CD4-positive, alpha-beta T cell (primary cell): Measurements from ENCODE around the gene MRGPRD. TPM values are rescaled to one million over a fixed set of nuclear protein-coding genes. Genes with fewer than 3 reads are reported as not detected.

ENCODE experiments used
- ATAC-seq: fragments of 200-7000 bp; cut with Tn5 transposase; one replicate; pipeline ENCODE4 v1.10.0; 2022; ENCODE audit warnings: mild to moderate bottlenecking; ENCODE audit not compliant: poor library complexity
- CTCF ChIA-PET: fragments of 350-600 bp; sonication (Branson Sonifier 250); formaldehyde crosslinking; loops from one replicate; lab custom pipeline; 2021; ENCODE audit warnings: antibody characterized with exemption, inconsistent platforms; lab: Charles Lee
- POLR2A ChIA-PET: fragments of 350-600 bp; sonication (Branson Sonifier 250); formaldehyde crosslinking; loops from one replicate; lab custom pipeline; 2021; ENCODE audit warnings: antibody characterized with exemption, inconsistent platforms; lab: Charles Lee
- DNase-seq, 14 experiments: peaks; one replicate each; pipeline ENCODE4 v3.0.0-alpha.2; 2013 to 2020; ENCODE audit warnings: mixed read lengths in 2 of 14
- H3K27ac ChIP-seq, 2 donors: one replicate each; pipeline versions ENCODE4 v1.5.1 to v1.7.0; 2013; ENCODE audit warnings: low read length in 2 of 2, low read depth in 1 of 2, mild to moderate bottlenecking in 1 of 2
- H3K27me3 ChIP-seq, 2 experiments: 1 replicate in 1 of 2; 2 replicates in 1 of 2; pipeline versions ENCODE4 v1.6.1 to v1.7.0; 2013; ENCODE audit warnings: low read length in 2 of 2, control low read depth in 1 of 2, mild to moderate bottlenecking in 1 of 2, moderate library complexity in 1 of 2; ENCODE audit not compliant: insufficient read depth in 2 of 2, control insufficient read depth in 1 of 2
- H3K36me3 ChIP-seq: one replicate; pipeline ENCODE4 v1.6.1; 2013; ENCODE audit warnings: low read length, control low read depth; ENCODE audit not compliant: insufficient read depth
- H3K4me1 ChIP-seq: one replicate; pipeline ENCODE4 v1.6.1; 2013; ENCODE audit warnings: low read length, control low read depth; ENCODE audit not compliant: insufficient read depth
- H3K4me3 ChIP-seq: one replicate; pipeline ENCODE4 v1.5.1; 2013; ENCODE audit warnings: mild to moderate bottlenecking, low read length, moderate library complexity
- H3K9me3 ChIP-seq, 2 experiments: 1 replicate in 1 of 2; 2 replicates in 1 of 2; pipeline versions ENCODE4 v1.6.1 to v1.7.0; 2013; ENCODE audit warnings: low read length in 2 of 2, mild to moderate bottlenecking in 2 of 2, control low read depth in 1 of 2, moderate library complexity in 1 of 2; ENCODE audit not compliant: control insufficient read depth in 1 of 2, insufficient read depth in 1 of 2
- H3K27ac Mint-ChIP-seq: one replicate; pipeline ENCODE4 v1.8.0; 2020; ENCODE audit warnings: mixed read lengths
- H3K27me3 Mint-ChIP-seq: one replicate; pipeline ENCODE4 v1.8.0; 2021; ENCODE audit warnings: mixed read lengths
- H3K36me3 Mint-ChIP-seq: one replicate; pipeline ENCODE4 v1.8.0; 2021; ENCODE audit warnings: low read depth, mixed read lengths
- H3K4me1 Mint-ChIP-seq: one replicate; pipeline ENCODE4 v1.8.0; 2021; ENCODE audit warnings: low read depth, mixed read lengths
- H3K4me3 Mint-ChIP-seq: one replicate; pipeline ENCODE4 v1.8.0; 2020; ENCODE audit warnings: mild to moderate bottlenecking, mixed read lengths
- H3K9me3 Mint-ChIP-seq: one replicate; pipeline ENCODE4 v1.8.0; 2020; ENCODE audit warnings: mixed read lengths
- CTCF ChIP-seq: fragments of 200-600 bp; IDR thresholded peaks from one replicate; pipeline ENCODE4 v1.8.0; 2022; ENCODE audit warnings: antibody characterized with exemption, mild to moderate bottlenecking
- intact Hi-C, 2 experiments: fragments of 100-400 bp; cut with DNase I in 1 of 2; cut with micrococcal nuclease in 1 of 2; formaldehyde crosslinking; loops; one replicate each; pipeline versions ENCODE4 v1.15.1 to v1.9.0; 2023 to 2025; cut with DNase I, micrococcal nuclease
- total RNA-seq, 174 experiments: library from RNA in 2 of 174; stranded (reverse) in 2 of 174; gene quantifications; one replicate each; pipeline ENCODE4 v1.2.3 and lab custom pipeline; 2021 to 2026

Gene MRGPRD
- total RNA-seq, 2 experiments from 2014 or later, result not detected

GRCh38 chr11:69002110-69002569, 21.4 kb upstream of the MRGPRD start:
- Histone ChIP-seq H3K4me3 (no peak overlapping the region), H3K4me1 (no peaks in the 10 kb centered on the region), H3K27me3 (peaks cover 0 to 4% of the 10 kb centered on the region in 2 experiments), H3K36me3 (no peaks in the 10 kb centered on the region), H3K27ac (no peak overlapping the region), H3K9me3 (peaks cover 0 to 9% of the 10 kb centered on the region in 2 experiments)
- Mint-ChIP-seq H3K9me3 (no peaks in the 10 kb centered on the region), H3K27me3 (peaks cover 5% of the 10 kb centered on the region), H3K4me1 (no peaks in the 10 kb centered on the region), H3K4me3 (no peak overlapping the region), H3K27ac (no peak overlapping the region), H3K36me3 (no peaks in the 10 kb centered on the region)
- ATAC-seq (no peak), DNase-seq (no peak)
- CTCF ChIA-PET, result interaction anchor here (1.1 kb wide), 1 partner anchor 52 kb away, joined by 3 read pairs; no protein-coding TSS in a partner anchor
- no peak for TF ChIP-seq CTCF
- intact Hi-C loops, result no loop called here
- POLR2A ChIA-PET, result no interaction called here

- no peak overlapping the region for H3K4me3 ChIP-seq
- H3K27me3 ChIP-seq, result no peaks in the 10 kb centered on the region
- Mint-ChIP-seq H3K4me3 (no peak overlapping the region), H3K9me3 (no peaks in the 10 kb centered on the region), H3K36me3 (no peaks in the 10 kb centered on the region), H3K27ac (no peak overlapping the region), H3K27me3 (peaks cover 5% of the 10 kb centered on the region), H3K4me1 (no peaks in the 10 kb centered on the region)
- POLR2A ChIA-PET, result no interaction called here
- no peaks in the 10 kb centered on the region for H3K4me1 ChIP-seq
- intact Hi-C loops, result no loop called here
- H3K36me3 ChIP-seq, result no peaks in the 10 kb centered on the region
- peaks cover 0 to 9% of the 10 kb centered on the region in 2 experiments for H3K9me3 ChIP-seq
- H3K27ac ChIP-seq, result no peak overlapping the region
- DNase-seq, result peak in 1 of 14 experiments; percentile 12
- ATAC-seq, result no peak
- CTCF ChIA-PET, result interaction anchor here (1.1 kb wide), 1 partner anchor 51 kb away, joined by 3 read pairs; no protein-coding TSS in a partner anchor
- TF ChIP-seq CTCF, result no peak
These were observed 20.7 kb upstream of the MRGPRD start for GRCh38 chr11:69001243-69002081.

DNA sequence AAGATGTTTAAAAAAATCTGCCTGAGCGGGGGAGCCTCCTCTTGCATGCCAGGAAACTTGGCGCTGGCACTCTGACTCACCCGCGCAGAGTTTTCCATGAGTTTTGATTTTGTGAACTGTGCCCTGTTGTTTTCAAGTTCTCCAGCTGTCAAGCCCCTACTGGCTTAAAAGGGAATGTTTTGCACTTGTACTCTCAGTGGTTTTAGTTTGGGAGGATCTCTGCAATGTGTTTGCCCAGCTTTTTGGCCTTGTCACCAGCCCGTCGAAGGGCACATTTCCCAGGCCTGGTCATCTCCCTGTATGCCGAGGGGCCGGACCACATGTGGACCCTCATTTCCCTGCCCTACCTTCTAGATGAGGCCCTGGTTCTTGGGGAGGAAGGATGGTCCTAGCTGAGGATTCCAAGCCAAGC, 20.1 kb upstream of the MRGPRD start:
- no peaks in the 10 kb centered on the region for H3K4me1 Mint-ChIP-seq
- Histone ChIP-seq H3K4me1 (no peaks in the 10 kb centered on the region), H3K36me3 (no peaks in the 10 kb centered on the region), H3K9me3 (peaks cover 0 to 9% of the 10 kb centered on the region in 2 experiments), H3K27ac (no peak overlapping the region), H3K4me3 (no peak overlapping the region), H3K27me3 (peaks cover 0 to 2% of the 10 kb centered on the region in 2 experiments)
- H3K27ac Mint-ChIP-seq, result no peak overlapping the region
- DNase-seq, result no peak
- POLR2A ChIA-PET, result no interaction called here
- CTCF ChIA-PET, result interaction anchor here (1.1 kb wide), 1 partner anchor 51 kb away, joined by 3 read pairs; no protein-coding TSS in a partner anchor
- no peaks in the 10 kb centered on the region for H3K36me3 Mint-ChIP-seq
- no peaks in the 10 kb centered on the region for H3K9me3 Mint-ChIP-seq
- no peak overlapping the region for H3K4me3 Mint-ChIP-seq
- TF ChIP-seq CTCF, result no peak
- H3K27me3 Mint-ChIP-seq, result peaks cover 5% of the 10 kb centered on the region
- intact Hi-C loops, result no loop called here
- ATAC-seq, result no peak
